CD4-positive, CD25-positive, alpha-beta regulatory T cell (primary cell): Measurements from ENCODE around the gene PLXNB2. TPM values are rescaled to one million over a fixed set of nuclear protein-coding genes. Genes with fewer than 3 reads are reported as not detected.
A peak's percentile ranks its signal among the peaks of the same experiment; 100 is the strongest.

ENCODE experiments used
- ATAC-seq, 2 donors: fragments of 150-1000 bp; cut with Tn5 transposase; one replicate each; pipeline ENCODE4 v1.10.0; 2021; ENCODE audit warnings: low read depth in 2 of 2, moderate number of reproducible peaks in 2 of 2, moderate library complexity in 1 of 2
- DNase-seq, 3 donors: peaks; one replicate each; pipeline versions ENCODE4 v3.0.0 to v3.0.0-alpha.2; 2012 to 2022; ENCODE audit warnings: mixed read lengths in 1 of 3
- H3K27ac ChIP-seq: one replicate; pipeline ENCODE4 v1.7.0; 2013; ENCODE audit warnings: mild to moderate bottlenecking, low read length; ENCODE audit not compliant: insufficient read depth, poor library complexity, severe bottlenecking
- H3K27me3 ChIP-seq: one replicate; pipeline ENCODE4 v1.7.0; 2013; ENCODE audit warnings: low read length; ENCODE audit not compliant: control insufficient read depth, insufficient read depth
- H3K36me3 ChIP-seq: one replicate; pipeline ENCODE4 v1.7.0; 2013; ENCODE audit warnings: mild to moderate bottlenecking, low read length, moderate library complexity; ENCODE audit not compliant: control insufficient read depth, insufficient read depth
- H3K4me1 ChIP-seq: 2 replicates; pipeline ENCODE4 v1.7.0; 2013; ENCODE audit warnings: mild to moderate bottlenecking, low read length; ENCODE audit not compliant: insufficient read depth, control insufficient read depth, poor library complexity, severe bottlenecking
- H3K4me3 ChIP-seq: one replicate; pipeline ENCODE4 v1.7.0; 2013; ENCODE audit warnings: low read depth, mild to moderate bottlenecking, low read length, moderate library complexity
- H3K9me3 ChIP-seq, 2 experiments: 1 replicate in 1 of 2; 2 replicates in 1 of 2; pipeline ENCODE4 v1.7.0; 2013; ENCODE audit warnings: low read length in 2 of 2, mild to moderate bottlenecking in 1 of 2, moderate library complexity in 1 of 2; ENCODE audit not compliant: control insufficient read depth in 2 of 2
- H3K27ac Mint-ChIP-seq, 3 donors: one replicate each; pipeline ENCODE4 v1.8.0; 2020 to 2022; ENCODE audit warnings: mild to moderate bottlenecking in 3 of 3, mixed read lengths in 3 of 3, moderate library complexity in 2 of 3
- H3K27me3 Mint-ChIP-seq: one replicate; pipeline ENCODE4 v1.8.0; 2022; ENCODE audit warnings: mild to moderate bottlenecking, mixed read lengths
- H3K36me3 Mint-ChIP-seq: one replicate; pipeline ENCODE4 v1.8.0; 2020; ENCODE audit warnings: mixed read lengths
- H3K4me1 Mint-ChIP-seq, 4 donors: one replicate each; pipeline ENCODE4 v1.8.0; 2020 to 2022; ENCODE audit warnings: mixed read lengths in 4 of 4, mild to moderate bottlenecking in 1 of 4
- H3K4me3 Mint-ChIP-seq, 4 donors: one replicate each; pipeline ENCODE4 v1.8.0; 2020 to 2022; ENCODE audit warnings: mild to moderate bottlenecking in 4 of 4, mixed read lengths in 4 of 4, moderate library complexity in 3 of 4
- H3K9me3 Mint-ChIP-seq, 7 donors: one replicate each; pipeline ENCODE4 v1.8.0; 2020 to 2022; ENCODE audit warnings: mixed read lengths in 7 of 7, mild to moderate bottlenecking in 3 of 7, moderate library complexity in 2 of 7
- polyA plus RNA-seq, 4 donors: library from polyadenylated mRNA; unstranded; fragments of 300-500 nt; fragmentation: Illumina TruSeq; gene quantifications; one replicate each; pipeline ENCODE4 v1.2.3, GENCODE V29; 2021
- total RNA-seq: library from RNA; stranded (reverse); gene quantifications from one replicate; pipeline ENCODE4 v1.2.3, GENCODE V29; 2022

The PLXNB2 gene
- total and polyA plus RNA-seq, 5 donors from 2014 or later = 0.36 to 3.7 (median 0.55) TPM; not detected in 1

DNA sequence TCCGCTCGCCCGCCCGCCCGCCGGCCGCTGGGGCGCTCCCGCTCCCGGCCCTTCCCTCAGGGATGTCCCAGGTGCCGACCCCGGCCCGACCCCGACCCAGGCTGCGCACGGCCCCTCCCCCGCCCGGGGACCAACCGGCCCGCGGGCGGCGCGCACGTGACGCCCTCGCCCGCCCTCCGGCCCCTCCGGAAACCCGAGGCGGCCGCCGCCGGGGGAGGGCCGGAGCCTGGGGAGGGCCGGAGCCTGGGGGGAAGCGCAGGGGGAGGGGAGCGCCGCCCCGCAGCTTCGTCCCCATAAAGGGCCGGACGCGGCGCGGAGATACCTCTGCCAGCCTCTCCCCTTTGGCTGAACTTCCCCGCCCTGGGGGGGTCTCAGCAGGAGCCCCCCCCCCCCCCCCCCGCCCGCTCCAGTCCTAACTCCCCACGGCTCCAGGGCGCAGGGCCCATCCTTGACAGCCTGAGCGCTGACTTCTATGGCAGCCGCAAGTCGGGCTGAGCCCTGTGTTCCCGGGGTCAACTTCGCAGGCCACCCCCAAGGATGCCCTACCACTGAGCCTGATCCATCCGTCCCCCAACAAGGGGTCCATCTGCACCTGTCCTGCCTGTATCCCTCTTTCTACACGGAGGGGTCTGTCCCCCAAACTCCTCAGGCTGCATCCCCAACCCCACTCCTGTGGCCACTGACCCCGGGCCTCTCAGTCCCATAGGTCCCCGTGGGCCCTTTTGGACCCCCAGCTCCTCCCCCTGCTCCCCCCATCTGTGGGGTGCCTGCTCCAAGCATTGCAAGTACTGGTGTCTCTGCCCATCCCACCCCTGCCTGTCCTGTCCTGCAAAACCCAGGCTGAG, 45.6 kb downstream of the PLXNB2 start, which contains the start of gene MAPK12:
TSS of gene MAPK12 (minus strand) at position 69 of the 845 bp plus-strand sequence. CDS start 174 bp downstream, outside the sequence.
- Mint-ChIP-seq H3K4me3 (peak within 1 kb of the TSS in 3 of 4 donors; percentile 38 to 70 (median 46)), H3K27me3 (peaks cover 34% of the 10 kb centered on the region), H3K9me3 (no peaks in the 10 kb centered on the region), H3K27ac (peak within 1 kb of the TSS in 1 of 3 donors; percentile 26), H3K4me1 (peaks cover 0 to 10% (median under 1%) of the 10 kb centered on the region in 4 donors), H3K36me3 (no peaks in the 10 kb centered on the region)
- no peak for DNase-seq
- no peaks in the 10 kb centered on the region for H3K9me3 ChIP-seq
- H3K36me3 ChIP-seq = no peaks in the 10 kb centered on the region
- H3K4me1 ChIP-seq = peaks cover 12% of the 10 kb centered on the region
- H3K4me3 ChIP-seq = no peak within 1 kb of the TSS
- H3K27me3 ChIP-seq = no peaks in the 10 kb centered on the region
- ATAC-seq = no peak
- H3K27ac ChIP-seq = no peak within 1 kb of the TSS

- peak in 1 of 3 donors; percentile 48 for DNase-seq
- peaks cover 12% of the 10 kb centered on the region for H3K4me1 ChIP-seq
- no peak for ATAC-seq
- Mint-ChIP-seq H3K27me3 (peaks cover 31% of the 10 kb centered on the region), H3K4me1 (peaks cover 0 to 10% (median under 1%) of the 10 kb centered on the region in 4 donors), H3K27ac (no peak overlapping the region), H3K36me3 (no peaks in the 10 kb centered on the region), H3K4me3 (no peak overlapping the region), H3K9me3 (no peaks in the 10 kb centered on the region)
- no peak overlapping the region for H3K27ac ChIP-seq
- no peak overlapping the region for H3K4me3 ChIP-seq
- H3K9me3 ChIP-seq = no peaks in the 10 kb centered on the region
- no peaks in the 10 kb centered on the region for H3K27me3 ChIP-seq
- no peaks in the 10 kb centered on the region for H3K36me3 ChIP-seq
Observed at GRCh38 chr22:50260801-50261614, 46.4 kb downstream of the PLXNB2 start.

GRCh38 chr22:50260434-50260800, 47.0 kb downstream of the PLXNB2 start:
- Mint-ChIP-seq H3K36me3 (no peaks in the 10 kb centered on the region), H3K4me3 (no peak overlapping the region), H3K4me1 (peaks cover 0 to 10% (median under 1%) of the 10 kb centered on the region in 4 donors), H3K9me3 (no peaks in the 10 kb centered on the region), H3K27ac (no peak overlapping the region), H3K27me3 (peaks cover 30% of the 10 kb centered on the region)
- Histone ChIP-seq H3K9me3 (no peaks in the 10 kb centered on the region), H3K4me1 (peaks cover 12% of the 10 kb centered on the region), H3K4me3 (no peak overlapping the region), H3K36me3 (no peaks in the 10 kb centered on the region), H3K27ac (no peak overlapping the region), H3K27me3 (no peaks in the 10 kb centered on the region)
- DNase-seq (no peak), ATAC-seq (no peak)

GRCh38 chr22:50259302-50259701, 48.1 kb downstream of the PLXNB2 start:
- Histone ChIP-seq H3K4me1 (peaks cover 12% of the 10 kb centered on the region), H3K36me3 (no peaks in the 10 kb centered on the region), H3K4me3 (no peak overlapping the region), H3K27me3 (no peaks in the 10 kb centered on the region), H3K27ac (no peak overlapping the region), H3K9me3 (no peaks in the 10 kb centered on the region)
- Mint-ChIP-seq H3K27ac (no peak overlapping the region), H3K9me3 (no peaks in the 10 kb centered on the region), H3K4me1 (peaks cover 0 to 7% (median under 1%) of the 10 kb centered on the region in 4 donors), H3K36me3 (no peaks in the 10 kb centered on the region), H3K4me3 (no peak overlapping the region), H3K27me3 (peaks cover 24% of the 10 kb centered on the region)
- DNase-seq (no peak), ATAC-seq (no peak)

- Mint-ChIP-seq H3K9me3 (no peaks in the 10 kb centered on the region), H3K36me3 (no peaks in the 10 kb centered on the region), H3K27ac (no peak overlapping the region), H3K27me3 (peaks cover 24% of the 10 kb centered on the region), H3K4me3 (peak overlapping the region in 1 of 4 donors; percentile 38), H3K4me1 (peaks cover 0 to 7% (median under 1%) of the 10 kb centered on the region in 4 donors)
- H3K36me3 ChIP-seq = no peaks in the 10 kb centered on the region
- ATAC-seq (no peak), DNase-seq (no peak)
- no peaks in the 10 kb centered on the region for H3K27me3 ChIP-seq
- peaks cover 12% of the 10 kb centered on the region for H3K4me1 ChIP-seq
- no peak overlapping the region for H3K27ac ChIP-seq
- H3K9me3 ChIP-seq = no peaks in the 10 kb centered on the region
- no peak overlapping the region for H3K4me3 ChIP-seq
Observed at GRCh38 chr22:50258361-50259292, 48.8 kb downstream of the PLXNB2 start.

DNA sequence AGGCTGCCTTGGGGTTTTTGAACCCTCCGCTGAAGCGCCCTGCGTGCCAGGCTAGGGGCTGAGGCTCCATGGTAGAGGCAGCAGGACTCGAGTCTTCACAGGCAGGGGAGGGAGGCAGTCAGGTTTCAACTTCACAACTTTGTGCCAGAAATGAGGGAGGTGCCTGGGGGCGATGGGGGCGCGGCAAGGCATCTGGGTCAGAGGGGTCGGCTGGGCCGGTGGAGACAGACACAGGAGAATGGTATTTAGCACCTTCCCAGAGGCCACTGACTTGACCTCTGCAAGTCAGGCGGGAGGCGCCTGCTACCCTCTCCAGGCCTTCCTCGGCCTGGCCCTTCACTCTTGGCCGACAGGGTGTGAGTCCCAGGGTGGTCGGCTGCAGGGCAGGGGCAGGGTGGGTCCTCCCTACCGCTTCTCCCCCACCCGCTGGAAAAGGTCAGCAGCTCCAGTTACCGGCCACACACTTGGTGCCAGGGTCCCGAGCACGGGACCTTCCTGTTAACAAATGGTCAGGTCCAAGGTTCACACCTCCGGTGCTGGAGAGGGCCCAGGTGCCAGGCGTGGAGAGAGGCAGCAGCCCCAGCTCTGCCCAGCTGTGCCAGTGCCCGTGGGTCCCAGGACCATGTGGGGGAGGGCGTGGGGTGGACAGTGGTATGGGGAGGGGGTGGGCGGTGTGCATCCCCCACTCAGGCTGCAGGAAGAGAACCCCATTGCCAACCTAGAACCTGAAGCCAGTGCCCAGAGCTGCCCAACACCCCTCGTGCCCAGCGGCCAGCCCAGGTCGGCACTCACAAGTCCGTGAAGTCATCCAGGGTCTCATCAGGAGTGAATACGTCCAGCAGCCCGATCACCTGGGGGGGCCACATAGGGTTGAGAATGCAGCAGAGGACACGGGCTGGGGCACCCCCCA, 49.7 kb downstream of the PLXNB2 start:
- Histone ChIP-seq H3K4me1 (peaks cover 12% of the 10 kb centered on the region), H3K36me3 (no peaks in the 10 kb centered on the region), H3K4me3 (no peak overlapping the region), H3K9me3 (no peaks in the 10 kb centered on the region), H3K27ac (no peak overlapping the region), H3K27me3 (no peaks in the 10 kb centered on the region)
- no peaks in the 10 kb centered on the region for H3K36me3 Mint-ChIP-seq
- DNase-seq = no peak
- H3K27me3 Mint-ChIP-seq = peaks cover 19% of the 10 kb centered on the region
- peaks cover 0 to 1% (median 0%) of the 10 kb centered on the region in 7 donors for H3K9me3 Mint-ChIP-seq
- H3K4me1 Mint-ChIP-seq = peaks cover 0 to 7% (median under 1%) of the 10 kb centered on the region in 4 donors
- no peak overlapping the region for H3K27ac Mint-ChIP-seq
- no peak for ATAC-seq
- H3K4me3 Mint-ChIP-seq = no peak overlapping the region
